WTC11 (cell line): ENCODE results near the gene CCDC121. TPM values are rescaled to one million over a fixed set of nuclear protein-coding genes. Genes with fewer than 3 reads are reported as not detected.

Experiments used
- ATAC-seq: fragments of 200-7000 bp; cut with Tn5 transposase; 2 replicates; pipeline ENCODE4 v1.10.0; 2021; ENCODE audit warnings: mild to moderate bottlenecking, moderate library complexity
- CTCF ChIA-PET: fragments of 300-600 bp; sonication (Branson Sonifier 250); formaldehyde crosslinking; loops from one replicate; lab custom pipeline; 2021; ENCODE audit warnings: antibody characterized with exemption; lab: Charles Lee
- POLR2A ChIA-PET: fragments of 350-600 bp; sonication (Branson Sonifier 250); formaldehyde crosslinking; loops from one replicate; lab custom pipeline; 2021; ENCODE audit warnings: antibody characterized with exemption; lab: Charles Lee
- DNase-seq: peaks from one replicate; pipeline ENCODE4 v3.0.0; 2021; ENCODE audit warnings: low spot score
- H3K27ac Mint-ChIP-seq: 2 replicates; pipeline ENCODE4 v1.8.0; 2021; ENCODE audit warnings: mixed read lengths
- H3K27me3 Mint-ChIP-seq: 2 replicates; pipeline ENCODE4 v1.8.0; 2021; ENCODE audit warnings: low read depth, mild to moderate bottlenecking, moderate library complexity, mixed read lengths
- H3K36me3 Mint-ChIP-seq: 2 replicates; pipeline ENCODE4 v1.8.0; 2021; ENCODE audit warnings: mixed read lengths
- H3K4me1 Mint-ChIP-seq: 2 replicates; pipeline ENCODE4 v1.8.0; 2022; ENCODE audit warnings: mixed read lengths
- H3K4me3 Mint-ChIP-seq: 2 replicates; pipeline ENCODE4 v1.8.0; 2021; ENCODE audit warnings: mild to moderate bottlenecking, moderate library complexity, mixed read lengths
- H3K9me3 Mint-ChIP-seq: 2 replicates; pipeline ENCODE4 v1.8.0; 2021; ENCODE audit warnings: mixed read lengths
- ATF2 ChIP-seq: sonication (generic); formaldehyde crosslinking; IDR thresholded peaks from 2 replicates; pipeline ENCODE4 v1.8.1; 2022; ENCODE audit warnings: low read depth, missing genetic modification reagents, borderline replicate concordance
- E2F4 ChIP-seq: sonication (generic); formaldehyde crosslinking; IDR thresholded peaks from 2 replicates; pipeline ENCODE4 v1.8.1; 2022; ENCODE audit warnings: low read depth, mild to moderate bottlenecking, moderate library complexity, missing genetic modification reagents, borderline replicate concordance
- GRHL2 ChIP-seq: fragments of 250-450 bp; sonication (Bioruptor Pico); IDR thresholded peaks from 2 replicates; pipeline ENCODE4 v1.8.0; 2022; ENCODE audit warnings: mild to moderate bottlenecking, moderate library complexity; ENCODE audit not compliant: insufficient replicate concordance, severe bottlenecking
- GTF2I ChIP-seq: fragments of 250-450 bp; sonication (Bioruptor Pico); conservative IDR thresholded peaks from 2 replicates; pipeline ENCODE4 v1.4.0; 2021; ENCODE audit warnings: mild to moderate bottlenecking
- IRF2 ChIP-seq: sonication (generic); formaldehyde crosslinking; IDR thresholded peaks from 2 replicates; pipeline ENCODE4 v1.8.0; 2022; ENCODE audit warnings: low read depth, missing genetic modification reagents, borderline replicate concordance
- JAZF1 ChIP-seq: fragments of 250-450 bp; sonication (Bioruptor Pico); IDR thresholded peaks from 2 replicates; pipeline ENCODE4 v1.9.0; 2021; ENCODE audit warnings: moderate library complexity, mild to moderate bottlenecking, inconsistent platforms
- JUN ChIP-seq: sonication (generic); formaldehyde crosslinking; IDR thresholded peaks from 2 replicates; pipeline ENCODE4 v1.8.0; 2023; ENCODE audit warnings: mild to moderate bottlenecking, missing genetic modification reagents
- MXD4 ChIP-seq: fragments of 250-450 bp; sonication (Bioruptor Pico); IDR thresholded peaks from 2 replicates; pipeline ENCODE4 v1.8.0; 2021; ENCODE audit warnings: mild to moderate bottlenecking, moderate library complexity, borderline replicate concordance
- NFE2L1 ChIP-seq: sonication (generic); formaldehyde crosslinking; IDR thresholded peaks from 2 replicates; pipeline ENCODE4 v1.8.1; 2023; ENCODE audit warnings: missing genetic modification reagents
- STAT6 ChIP-seq: sonication (generic); formaldehyde crosslinking; conservative IDR thresholded peaks from 2 replicates; pipeline ENCODE4 v1.8.1; 2023; ENCODE audit warnings: mild to moderate bottlenecking, low read depth, missing genetic modification reagents, moderate library complexity
- TEAD1 ChIP-seq: sonication (generic); formaldehyde crosslinking; IDR thresholded peaks from 2 replicates; pipeline ENCODE4 v1.8.0; 2022; ENCODE audit warnings: mild to moderate bottlenecking, missing genetic modification reagents
- ZNF121 ChIP-seq: sonication (generic); formaldehyde crosslinking; IDR thresholded peaks from 2 replicates; pipeline ENCODE4 v1.8.0; 2023; ENCODE audit warnings: missing genetic modification reagents
- ZNF232 ChIP-seq: sonication (generic); formaldehyde crosslinking; IDR thresholded peaks from 2 replicates; pipeline ENCODE4 v1.8.0; 2022; ENCODE audit warnings: mild to moderate bottlenecking, missing genetic modification reagents
- ZNF396 ChIP-seq: fragments of 250-450 bp; sonication (Bioruptor Pico); IDR thresholded peaks from 2 replicates; pipeline ENCODE4 v1.8.0; 2021; ENCODE audit warnings: mild to moderate bottlenecking, moderate library complexity, borderline replicate concordance
- ZNF416 ChIP-seq: fragments of 250-450 bp; sonication (Bioruptor Pico); IDR thresholded peaks from 2 replicates; pipeline ENCODE4 v1.9.0; 2021; ENCODE audit warnings: mild to moderate bottlenecking, inconsistent platforms
- total RNA-seq: library from RNA; stranded (reverse); gene quantifications from 3 replicates; pipeline ENCODE4 v1.2.3, GENCODE V29; 2021
- TF ChIP-seq, protein P1 (sequence below): sonication (generic); formaldehyde crosslinking; IDR thresholded peaks from 2 replicates; pipeline ENCODE4 v1.8.1; 2022; ENCODE audit warnings: missing genetic modification reagents, borderline replicate concordance
- TF ChIP-seq, protein P2 (sequence below): fragments of 250-450 bp; sonication (Bioruptor Pico); IDR thresholded peaks from 2 replicates; pipeline ENCODE4 v1.9.0; 2021; ENCODE audit warnings: mild to moderate bottlenecking
- TF ChIP-seq, protein P3 (sequence below): fragments of 250-450 bp; sonication (Bioruptor Pico); IDR thresholded peaks from 2 replicates; pipeline ENCODE4 v1.9.0; 2021; ENCODE audit warnings: mild to moderate bottlenecking, borderline replicate concordance
- TF ChIP-seq, protein P4 (sequence below): fragments of 250-450 bp; sonication (Bioruptor Pico); IDR thresholded peaks from 2 replicates; pipeline ENCODE4 v2.1.2; 2022; ENCODE audit warnings: mild to moderate bottlenecking, moderate library complexity
- TF ChIP-seq, protein P5 (sequence below): sonication (generic); formaldehyde crosslinking; IDR thresholded peaks from 2 replicates; pipeline ENCODE4 v1.8.1; 2023; ENCODE audit warnings: mild to moderate bottlenecking, moderate library complexity, missing genetic modification reagents

CCDC121 gene
- total RNA-seq, 1 experiment from 2014 or later = 2.0 TPM

DNA sequence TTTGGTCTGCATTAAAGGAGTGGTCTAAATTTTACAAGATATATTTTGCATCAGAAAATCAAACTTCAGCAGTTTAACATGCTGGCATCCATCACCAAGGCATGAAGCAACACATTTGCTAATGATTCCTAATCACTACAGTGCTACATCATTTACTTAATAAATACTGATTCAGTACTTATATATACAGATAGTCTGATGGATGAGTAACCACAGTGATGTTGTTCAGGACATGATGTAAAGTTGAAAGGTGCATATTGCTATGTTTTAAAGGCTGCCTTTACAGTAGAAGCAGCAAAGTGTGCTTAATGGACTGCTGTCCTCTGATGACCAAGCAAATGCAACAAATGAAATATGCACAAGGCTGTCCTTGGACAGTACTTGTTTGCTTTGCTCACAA, 23.5 kb upstream of the CCDC121 start (continued):
- TF ChIP-seq TEAD1 (CRISPR knock-in tag) (no peak), MXD4 (CRISPR knock-in tag) (no peak), GTF2I (CRISPR knock-in tag) (no peak), ZNF232 (CRISPR knock-in tag) (no peak), NFE2L1 (no peak), STAT6 (CRISPR knock-in tag) (no peak), IRF2 (CRISPR knock-in tag) (no peak), ZNF416 (no peak)
- TF ChIP-seq, protein P1, sequence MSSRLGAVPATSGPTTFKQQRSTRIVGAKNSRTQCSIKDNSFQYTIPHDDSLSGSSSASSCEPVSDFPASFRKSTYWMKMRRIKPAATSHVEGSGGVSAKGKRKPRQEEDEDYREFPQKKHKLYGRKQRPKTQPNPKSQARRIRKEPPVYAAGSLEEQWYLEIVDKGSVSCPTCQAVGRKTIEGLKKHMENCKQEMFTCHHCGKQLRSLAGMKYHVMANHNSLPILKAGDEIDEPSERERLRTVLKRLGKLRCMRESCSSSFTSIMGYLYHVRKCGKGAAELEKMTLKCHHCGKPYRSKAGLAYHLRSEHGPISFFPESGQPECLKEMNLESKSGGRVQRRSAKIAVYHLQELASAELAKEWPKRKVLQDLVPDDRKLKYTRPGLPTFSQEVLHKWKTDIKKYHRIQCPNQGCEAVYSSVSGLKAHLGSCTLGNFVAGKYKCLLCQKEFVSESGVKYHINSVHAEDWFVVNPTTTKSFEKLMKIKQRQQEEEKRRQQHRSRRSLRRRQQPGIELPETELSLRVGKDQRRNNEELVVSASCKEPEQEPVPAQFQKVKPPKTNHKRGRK = no peak
- TF ChIP-seq, protein P2, sequence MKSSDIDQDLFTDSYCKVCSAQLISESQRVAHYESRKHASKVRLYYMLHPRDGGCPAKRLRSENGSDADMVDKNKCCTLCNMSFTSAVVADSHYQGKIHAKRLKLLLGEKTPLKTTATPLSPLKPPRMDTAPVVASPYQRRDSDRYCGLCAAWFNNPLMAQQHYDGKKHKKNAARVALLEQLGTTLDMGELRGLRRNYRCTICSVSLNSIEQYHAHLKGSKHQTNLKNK = no peak

DNA sequence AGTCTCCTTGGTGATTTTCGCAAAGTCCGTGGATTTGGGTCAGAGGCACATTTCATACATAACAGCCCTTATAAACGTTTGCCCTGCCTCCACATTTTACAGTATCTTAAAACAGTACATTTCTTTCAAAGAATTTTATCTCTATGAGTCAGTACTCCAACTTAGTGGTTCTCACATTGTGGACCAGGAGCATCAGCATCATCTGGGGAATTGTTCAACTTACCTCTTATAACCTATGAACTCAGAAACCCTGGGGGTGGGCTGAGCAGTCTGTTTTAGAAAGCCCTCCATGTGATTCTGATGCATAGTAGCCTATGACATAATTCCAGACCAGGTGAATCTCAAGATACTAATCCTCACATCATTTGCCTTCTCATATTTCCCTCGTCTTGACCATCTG, 22.2 kb upstream of the CCDC121 start:
- Mint-ChIP-seq H3K27me3 (no peaks in the 10 kb centered on the region), H3K36me3 (peaks cover 62% of the 10 kb centered on the region), H3K27ac (no peak overlapping the region), H3K9me3 (no peaks in the 10 kb centered on the region)
- no peak for TF ChIP-seq ZNF121 (CRISPR knock-in tag)
- TF ChIP-seq ZNF396 = no peak
- no peak for TF ChIP-seq JUN
- TF ChIP-seq, protein P3, sequence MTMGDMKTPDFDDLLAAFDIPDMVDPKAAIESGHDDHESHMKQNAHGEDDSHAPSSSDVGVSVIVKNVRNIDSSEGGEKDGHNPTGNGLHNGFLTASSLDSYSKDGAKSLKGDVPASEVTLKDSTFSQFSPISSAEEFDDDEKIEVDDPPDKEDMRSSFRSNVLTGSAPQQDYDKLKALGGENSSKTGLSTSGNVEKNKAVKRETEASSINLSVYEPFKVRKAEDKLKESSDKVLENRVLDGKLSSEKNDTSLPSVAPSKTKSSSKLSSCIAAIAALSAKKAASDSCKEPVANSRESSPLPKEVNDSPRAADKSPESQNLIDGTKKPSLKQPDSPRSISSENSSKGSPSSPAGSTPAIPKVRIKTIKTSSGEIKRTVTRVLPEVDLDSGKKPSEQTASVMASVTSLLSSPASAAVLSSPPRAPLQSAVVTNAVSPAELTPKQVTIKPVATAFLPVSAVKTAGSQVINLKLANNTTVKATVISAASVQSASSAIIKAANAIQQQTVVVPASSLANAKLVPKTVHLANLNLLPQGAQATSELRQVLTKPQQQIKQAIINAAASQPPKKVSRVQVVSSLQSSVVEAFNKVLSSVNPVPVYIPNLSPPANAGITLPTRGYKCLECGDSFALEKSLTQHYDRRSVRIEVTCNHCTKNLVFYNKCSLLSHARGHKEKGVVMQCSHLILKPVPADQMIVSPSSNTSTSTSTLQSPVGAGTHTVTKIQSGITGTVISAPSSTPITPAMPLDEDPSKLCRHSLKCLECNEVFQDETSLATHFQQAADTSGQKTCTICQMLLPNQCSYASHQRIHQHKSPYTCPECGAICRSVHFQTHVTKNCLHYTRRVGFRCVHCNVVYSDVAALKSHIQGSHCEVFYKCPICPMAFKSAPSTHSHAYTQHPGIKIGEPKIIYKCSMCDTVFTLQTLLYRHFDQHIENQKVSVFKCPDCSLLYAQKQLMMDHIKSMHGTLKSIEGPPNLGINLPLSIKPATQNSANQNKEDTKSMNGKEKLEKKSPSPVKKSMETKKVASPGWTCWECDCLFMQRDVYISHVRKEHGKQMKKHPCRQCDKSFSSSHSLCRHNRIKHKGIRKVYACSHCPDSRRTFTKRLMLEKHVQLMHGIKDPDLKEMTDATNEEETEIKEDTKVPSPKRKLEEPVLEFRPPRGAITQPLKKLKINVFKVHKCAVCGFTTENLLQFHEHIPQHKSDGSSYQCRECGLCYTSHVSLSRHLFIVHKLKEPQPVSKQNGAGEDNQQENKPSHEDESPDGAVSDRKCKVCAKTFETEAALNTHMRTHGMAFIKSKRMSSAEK (CRISPR knock-in tag) = no peak
- no peak for TF ChIP-seq JAZF1
- TF ChIP-seq, protein P4, sequence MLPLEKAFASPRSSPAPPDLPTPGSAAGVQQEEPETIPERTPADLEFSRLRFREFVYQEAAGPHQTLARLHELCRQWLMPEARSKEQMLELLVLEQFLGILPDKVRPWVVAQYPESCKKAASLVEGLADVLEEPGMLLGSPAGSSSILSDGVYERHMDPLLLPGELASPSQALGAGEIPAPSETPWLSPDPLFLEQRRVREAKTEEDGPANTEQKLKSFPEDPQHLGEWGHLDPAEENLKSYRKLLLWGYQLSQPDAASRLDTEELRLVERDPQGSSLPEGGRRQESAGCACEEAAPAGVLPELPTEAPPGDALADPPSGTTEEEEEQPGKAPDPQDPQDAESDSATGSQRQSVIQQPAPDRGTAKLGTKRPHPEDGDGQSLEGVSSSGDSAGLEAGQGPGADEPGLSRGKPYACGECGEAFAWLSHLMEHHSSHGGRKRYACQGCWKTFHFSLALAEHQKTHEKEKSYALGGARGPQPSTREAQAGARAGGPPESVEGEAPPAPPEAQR (CRISPR knock-in tag) = no peak
- no peak for TF ChIP-seq GRHL2 (CRISPR knock-in tag)
- TF ChIP-seq, protein P5, sequence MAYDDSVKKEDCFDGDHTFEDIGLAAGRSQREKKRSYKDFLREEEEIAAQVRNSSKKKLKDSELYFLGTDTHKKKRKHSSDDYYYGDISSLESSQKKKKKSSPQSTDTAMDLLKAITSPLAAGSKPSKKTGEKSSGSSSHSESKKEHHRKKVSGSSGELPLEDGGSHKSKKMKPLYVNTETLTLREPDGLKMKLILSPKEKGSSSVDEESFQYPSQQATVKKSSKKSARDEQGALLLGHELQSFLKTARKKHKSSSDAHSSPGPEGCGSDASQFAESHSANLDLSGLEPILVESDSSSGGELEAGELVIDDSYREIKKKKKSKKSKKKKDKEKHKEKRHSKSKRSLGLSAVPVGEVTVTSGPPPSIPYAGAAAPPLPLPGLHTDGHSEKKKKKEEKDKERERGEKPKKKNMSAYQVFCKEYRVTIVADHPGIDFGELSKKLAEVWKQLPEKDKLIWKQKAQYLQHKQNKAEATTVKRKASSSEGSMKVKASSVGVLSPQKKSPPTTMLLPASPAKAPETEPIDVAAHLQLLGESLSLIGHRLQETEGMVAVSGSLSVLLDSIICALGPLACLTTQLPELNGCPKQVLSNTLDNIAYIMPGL = no peak
- no peak for TF ChIP-seq ATF2 (CRISPR knock-in tag)
- TF ChIP-seq E2F4 (CRISPR knock-in tag) = no peak
- TF ChIP-seq, all 79 proteins: peak for 0
- Mint-ChIP-seq H3K4me1 (no peaks in the 10 kb centered on the region; the same call in 1 of the 2 replicates), H3K4me3 (no peak overlapping the region)
- POLR2A ChIA-PET = no interaction called here
- CTCF ChIA-PET = no interaction called here
- ATAC-seq (no peak), DNase-seq (no peak)
